Measurements from ENCODE around the gene PLEKHA6.

DNA sequence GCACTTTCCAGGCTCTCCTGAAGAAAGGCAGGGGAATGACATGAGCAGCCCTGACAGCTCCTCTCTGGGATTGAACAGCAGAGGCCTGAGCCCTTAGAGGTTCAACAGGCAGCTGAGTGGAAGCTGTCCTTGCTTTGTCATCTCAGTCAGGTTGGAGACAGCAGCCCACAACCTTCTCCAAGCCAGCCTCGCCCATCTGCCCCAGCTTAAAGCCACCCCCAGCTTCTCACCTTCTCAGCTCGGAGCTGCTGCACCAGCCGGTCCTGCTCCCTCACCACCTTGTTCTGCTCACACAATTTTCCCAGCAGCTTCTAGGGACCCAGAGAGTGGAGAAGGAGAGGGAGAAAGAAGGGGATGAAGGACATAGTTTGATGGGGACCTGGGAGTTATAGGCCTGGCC lies 110.8 kb downstream of the PLEKHA6 start:
- TF ChIP-seq, protein P1, sequence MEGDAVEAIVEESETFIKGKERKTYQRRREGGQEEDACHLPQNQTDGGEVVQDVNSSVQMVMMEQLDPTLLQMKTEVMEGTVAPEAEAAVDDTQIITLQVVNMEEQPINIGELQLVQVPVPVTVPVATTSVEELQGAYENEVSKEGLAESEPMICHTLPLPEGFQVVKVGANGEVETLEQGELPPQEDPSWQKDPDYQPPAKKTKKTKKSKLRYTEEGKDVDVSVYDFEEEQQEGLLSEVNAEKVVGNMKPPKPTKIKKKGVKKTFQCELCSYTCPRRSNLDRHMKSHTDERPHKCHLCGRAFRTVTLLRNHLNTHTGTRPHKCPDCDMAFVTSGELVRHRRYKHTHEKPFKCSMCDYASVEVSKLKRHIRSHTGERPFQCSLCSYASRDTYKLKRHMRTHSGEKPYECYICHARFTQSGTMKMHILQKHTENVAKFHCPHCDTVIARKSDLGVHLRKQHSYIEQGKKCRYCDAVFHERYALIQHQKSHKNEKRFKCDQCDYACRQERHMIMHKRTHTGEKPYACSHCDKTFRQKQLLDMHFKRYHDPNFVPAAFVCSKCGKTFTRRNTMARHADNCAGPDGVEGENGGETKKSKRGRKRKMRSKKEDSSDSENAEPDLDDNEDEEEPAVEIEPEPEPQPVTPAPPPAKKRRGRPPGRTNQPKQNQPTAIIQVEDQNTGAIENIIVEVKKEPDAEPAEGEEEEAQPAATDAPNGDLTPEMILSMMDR (conservative IDR thresholded peaks at IDR 0.05; ENCODE audit: low read depth in 2 of 2): no peak
- no peak for TF ChIP-seq EZH2 (IDR thresholded peaks at IDR 0.05; ENCODE audit: low read depth, unreplicated experiment)
- TF ChIP-seq POLR2AphosphoS5 (IDR thresholded peaks at IDR 0.05; ENCODE audit: low read depth): no peak
- TF ChIP-seq REST (IDR thresholded peaks at IDR 0.05; ENCODE audit: unreplicated experiment): no peak
- no peak for TF ChIP-seq EZH2phosphoT487 (IDR thresholded peaks at IDR 0.05; ENCODE audit: unreplicated experiment)
- no peak for TF ChIP-seq STAT1 (IDR thresholded peaks at IDR 0.05; ENCODE audit: unreplicated experiment)
- TF ChIP-seq, protein P2, sequence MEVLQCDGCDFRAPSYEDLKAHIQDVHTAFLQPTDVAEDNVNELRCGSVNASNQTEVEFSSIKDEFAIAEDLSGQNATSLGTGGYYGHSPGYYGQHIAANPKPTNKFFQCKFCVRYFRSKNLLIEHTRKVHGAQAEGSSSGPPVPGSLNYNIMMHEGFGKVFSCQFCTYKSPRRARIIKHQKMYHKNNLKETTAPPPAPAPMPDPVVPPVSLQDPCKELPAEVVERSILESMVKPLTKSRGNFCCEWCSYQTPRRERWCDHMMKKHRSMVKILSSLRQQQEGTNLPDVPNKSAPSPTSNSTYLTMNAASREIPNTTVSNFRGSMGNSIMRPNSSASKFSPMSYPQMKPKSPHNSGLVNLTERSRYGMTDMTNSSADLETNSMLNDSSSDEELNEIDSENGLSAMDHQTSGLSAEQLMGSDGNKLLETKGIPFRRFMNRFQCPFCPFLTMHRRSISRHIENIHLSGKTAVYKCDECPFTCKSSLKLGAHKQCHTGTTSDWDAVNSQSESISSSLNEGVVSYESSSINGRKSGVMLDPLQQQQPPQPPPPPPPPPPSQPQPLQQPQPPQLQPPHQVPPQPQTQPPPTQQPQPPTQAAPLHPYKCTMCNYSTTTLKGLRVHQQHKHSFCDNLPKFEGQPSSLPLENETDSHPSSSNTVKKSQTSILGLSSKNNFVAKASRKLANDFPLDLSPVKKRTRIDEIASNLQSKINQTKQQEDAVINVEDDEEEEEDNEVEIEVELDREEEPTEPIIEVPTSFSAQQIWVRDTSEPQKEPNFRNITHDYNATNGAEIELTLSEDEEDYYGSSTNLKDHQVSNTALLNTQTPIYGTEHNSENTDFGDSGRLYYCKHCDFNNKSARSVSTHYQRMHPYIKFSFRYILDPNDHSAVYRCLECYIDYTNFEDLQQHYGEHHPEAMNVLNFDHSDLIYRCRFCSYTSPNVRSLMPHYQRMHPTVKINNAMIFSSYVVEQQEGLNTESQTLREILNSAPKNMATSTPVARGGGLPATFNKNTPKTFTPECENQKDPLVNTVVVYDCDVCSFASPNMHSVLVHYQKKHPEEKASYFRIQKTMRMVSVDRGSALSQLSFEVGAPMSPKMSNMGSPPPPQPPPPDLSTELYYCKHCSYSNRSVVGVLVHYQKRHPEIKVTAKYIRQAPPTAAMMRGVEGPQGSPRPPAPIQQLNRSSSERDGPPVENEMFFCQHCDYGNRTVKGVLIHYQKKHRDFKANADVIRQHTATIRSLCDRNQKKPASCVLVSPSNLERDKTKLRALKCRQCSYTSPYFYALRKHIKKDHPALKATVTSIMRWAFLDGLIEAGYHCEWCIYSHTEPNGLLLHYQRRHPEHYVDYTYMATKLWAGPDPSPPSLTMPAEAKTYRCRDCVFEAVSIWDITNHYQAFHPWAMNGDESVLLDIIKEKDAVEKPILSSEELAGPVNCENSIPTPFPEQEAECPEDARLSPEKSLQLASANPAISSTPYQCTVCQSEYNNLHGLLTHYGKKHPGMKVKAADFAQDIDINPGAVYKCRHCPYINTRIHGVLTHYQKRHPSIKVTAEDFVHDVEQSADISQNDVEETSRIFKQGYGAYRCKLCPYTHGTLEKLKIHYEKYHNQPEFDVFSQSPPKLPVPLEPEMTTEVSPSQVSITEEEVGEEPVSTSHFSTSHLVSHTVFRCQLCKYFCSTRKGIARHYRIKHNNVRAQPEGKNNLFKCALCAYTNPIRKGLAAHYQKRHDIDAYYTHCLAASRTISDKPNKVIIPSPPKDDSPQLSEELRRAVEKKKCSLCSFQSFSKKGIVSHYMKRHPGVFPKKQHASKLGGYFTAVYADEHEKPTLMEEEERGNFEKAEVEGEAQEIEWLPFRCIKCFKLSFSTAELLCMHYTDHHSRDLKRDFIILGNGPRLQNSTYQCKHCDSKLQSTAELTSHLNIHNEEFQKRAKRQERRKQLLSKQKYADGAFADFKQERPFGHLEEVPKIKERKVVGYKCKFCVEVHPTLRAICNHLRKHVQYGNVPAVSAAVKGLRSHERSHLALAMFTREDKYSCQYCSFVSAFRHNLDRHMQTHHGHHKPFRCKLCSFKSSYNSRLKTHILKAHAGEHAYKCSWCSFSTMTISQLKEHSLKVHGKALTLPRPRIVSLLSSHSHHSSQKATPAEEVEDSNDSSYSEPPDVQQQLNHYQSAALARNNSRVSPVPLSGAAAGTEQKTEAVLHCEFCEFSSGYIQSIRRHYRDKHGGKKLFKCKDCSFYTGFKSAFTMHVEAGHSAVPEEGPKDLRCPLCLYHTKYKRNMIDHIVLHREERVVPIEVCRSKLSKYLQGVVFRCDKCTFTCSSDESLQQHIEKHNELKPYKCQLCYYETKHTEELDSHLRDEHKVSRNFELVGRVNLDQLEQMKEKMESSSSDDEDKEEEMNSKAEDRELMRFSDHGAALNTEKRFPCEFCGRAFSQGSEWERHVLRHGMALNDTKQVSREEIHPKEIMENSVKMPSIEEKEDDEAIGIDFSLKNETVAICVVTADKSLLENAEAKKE (CRISPR knock-in tag; IDR thresholded peaks at IDR 0.05): no peak
- no peak for TF ChIP-seq JUNB (IDR thresholded peaks at IDR 0.05; ENCODE audit: unreplicated experiment)
- no peak for TF ChIP-seq NANOG (IDR thresholded peaks at IDR 0.05; ENCODE audit: borderline replicate concordance)
- TF ChIP-seq, protein P3, sequence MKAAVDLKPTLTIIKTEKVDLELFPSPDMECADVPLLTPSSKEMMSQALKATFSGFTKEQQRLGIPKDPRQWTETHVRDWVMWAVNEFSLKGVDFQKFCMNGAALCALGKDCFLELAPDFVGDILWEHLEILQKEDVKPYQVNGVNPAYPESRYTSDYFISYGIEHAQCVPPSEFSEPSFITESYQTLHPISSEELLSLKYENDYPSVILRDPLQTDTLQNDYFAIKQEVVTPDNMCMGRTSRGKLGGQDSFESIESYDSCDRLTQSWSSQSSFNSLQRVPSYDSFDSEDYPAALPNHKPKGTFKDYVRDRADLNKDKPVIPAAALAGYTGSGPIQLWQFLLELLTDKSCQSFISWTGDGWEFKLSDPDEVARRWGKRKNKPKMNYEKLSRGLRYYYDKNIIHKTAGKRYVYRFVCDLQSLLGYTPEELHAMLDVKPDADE (IDR thresholded peaks at IDR 0.05): no peak
- TF ChIP-seq CREB1 (CRISPR knock-in tag; IDR thresholded peaks at IDR 0.05; ENCODE audit: low read depth): no peak

Data from GM23338 (cell line).